HG03097 (cell line): Measurements from ENCODE around the gene SLC25A12.
"Not testable (repeated sequence)": the region's sequence is repeated elsewhere in the genome, so short reads cannot be mapped to it uniquely, and the experiment has no call there.

ENCODE experiments used
- ATAC-seq: cut with Tn5 transposase; IDR thresholded peaks from one replicate; pipeline ENCODE4 v1.9.1; 2021; ENCODE audit not compliant: unreplicated experiment, low FRiP score

SLC25A12 gene, protein sequence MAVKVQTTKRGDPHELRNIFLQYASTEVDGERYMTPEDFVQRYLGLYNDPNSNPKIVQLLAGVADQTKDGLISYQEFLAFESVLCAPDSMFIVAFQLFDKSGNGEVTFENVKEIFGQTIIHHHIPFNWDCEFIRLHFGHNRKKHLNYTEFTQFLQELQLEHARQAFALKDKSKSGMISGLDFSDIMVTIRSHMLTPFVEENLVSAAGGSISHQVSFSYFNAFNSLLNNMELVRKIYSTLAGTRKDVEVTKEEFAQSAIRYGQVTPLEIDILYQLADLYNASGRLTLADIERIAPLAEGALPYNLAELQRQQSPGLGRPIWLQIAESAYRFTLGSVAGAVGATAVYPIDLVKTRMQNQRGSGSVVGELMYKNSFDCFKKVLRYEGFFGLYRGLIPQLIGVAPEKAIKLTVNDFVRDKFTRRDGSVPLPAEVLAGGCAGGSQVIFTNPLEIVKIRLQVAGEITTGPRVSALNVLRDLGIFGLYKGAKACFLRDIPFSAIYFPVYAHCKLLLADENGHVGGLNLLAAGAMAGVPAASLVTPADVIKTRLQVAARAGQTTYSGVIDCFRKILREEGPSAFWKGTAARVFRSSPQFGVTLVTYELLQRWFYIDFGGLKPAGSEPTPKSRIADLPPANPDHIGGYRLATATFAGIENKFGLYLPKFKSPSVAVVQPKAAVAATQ

GRCh38 chr2:171893824-171894611 is at the start of gene SLC25A12:
Gene SLC25A12 (minus strand): TSS chr2:171894244. CDS start chr2:171894214, 30 bp downstream.
- ATAC-seq = peak; percentile 83

- no peak for ATAC-seq
Measured at GRCh38 chr2:171941316-171941699, 47.3 kb upstream of the SLC25A12 start.

DNA sequence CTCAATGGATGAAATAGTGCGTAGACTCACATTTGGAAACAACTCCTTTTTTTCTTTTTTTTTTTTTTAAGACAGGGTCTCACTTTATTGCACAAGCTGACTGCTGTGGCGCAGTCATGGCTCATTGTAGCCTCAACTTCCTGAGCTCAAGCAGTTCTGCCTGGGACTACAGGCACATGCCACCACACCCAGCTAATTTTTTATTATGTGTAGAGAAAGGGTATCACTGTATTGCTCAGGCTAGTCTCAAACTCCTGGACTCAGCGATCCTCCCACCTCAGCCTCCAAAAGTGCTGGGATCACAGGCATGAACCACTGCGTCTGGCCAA is 45.7 kb upstream of the SLC25A12 start:
- ATAC-seq = no peak

DNA sequence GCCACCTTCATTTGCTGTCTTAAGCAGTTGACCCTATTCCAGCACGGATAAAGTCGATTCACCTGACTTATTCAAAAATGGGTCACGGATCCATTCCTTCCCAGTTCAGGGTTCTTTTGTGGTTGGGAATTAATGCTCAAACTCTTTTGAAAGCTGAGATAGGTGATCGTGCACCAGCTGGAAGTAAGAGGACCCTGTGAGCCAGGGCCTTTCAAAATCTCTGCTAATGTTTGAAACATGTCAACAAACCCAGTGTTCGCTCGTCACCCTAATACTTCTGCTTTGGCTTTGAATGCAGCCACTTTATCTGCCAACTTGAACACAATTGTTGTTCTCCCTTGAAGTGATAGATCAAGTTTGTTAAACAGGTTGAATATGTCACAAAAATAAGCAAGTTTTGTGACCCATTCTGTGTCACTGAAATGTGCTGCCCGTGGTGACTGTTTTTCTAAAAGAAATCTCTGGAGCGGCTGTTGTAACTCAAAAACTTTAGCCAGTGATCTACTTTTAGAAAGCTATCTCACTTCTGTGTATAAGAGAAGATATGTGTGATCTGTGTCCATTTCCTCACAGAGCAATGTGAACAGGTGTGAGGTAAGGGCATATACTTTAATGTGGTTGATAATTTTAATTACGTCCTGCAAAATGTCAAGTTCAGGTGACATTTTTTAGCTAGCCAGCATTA is 45.2 kb upstream of the SLC25A12 start:
- no peak for ATAC-seq

DNA sequence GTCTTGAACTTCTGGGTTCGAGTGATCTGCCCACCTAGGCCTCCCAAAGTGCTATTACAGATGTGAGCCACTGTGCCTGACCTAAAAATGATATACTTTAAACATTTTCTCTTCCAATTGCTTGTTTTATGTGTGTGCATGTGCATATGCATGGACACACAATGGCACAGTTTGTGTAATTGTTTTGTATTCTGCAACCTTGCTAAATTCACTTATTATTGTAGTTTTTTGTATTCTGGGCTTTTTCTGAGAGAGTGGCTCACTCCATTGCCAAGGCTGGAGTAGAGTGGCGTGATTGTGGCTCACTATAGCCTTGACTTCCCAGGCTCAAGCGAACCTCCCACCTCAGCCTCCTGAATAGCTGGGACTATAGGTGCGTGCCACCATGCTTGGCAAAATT is 36.3 kb upstream of the SLC25A12 start:
- ATAC-seq = no peak

DNA sequence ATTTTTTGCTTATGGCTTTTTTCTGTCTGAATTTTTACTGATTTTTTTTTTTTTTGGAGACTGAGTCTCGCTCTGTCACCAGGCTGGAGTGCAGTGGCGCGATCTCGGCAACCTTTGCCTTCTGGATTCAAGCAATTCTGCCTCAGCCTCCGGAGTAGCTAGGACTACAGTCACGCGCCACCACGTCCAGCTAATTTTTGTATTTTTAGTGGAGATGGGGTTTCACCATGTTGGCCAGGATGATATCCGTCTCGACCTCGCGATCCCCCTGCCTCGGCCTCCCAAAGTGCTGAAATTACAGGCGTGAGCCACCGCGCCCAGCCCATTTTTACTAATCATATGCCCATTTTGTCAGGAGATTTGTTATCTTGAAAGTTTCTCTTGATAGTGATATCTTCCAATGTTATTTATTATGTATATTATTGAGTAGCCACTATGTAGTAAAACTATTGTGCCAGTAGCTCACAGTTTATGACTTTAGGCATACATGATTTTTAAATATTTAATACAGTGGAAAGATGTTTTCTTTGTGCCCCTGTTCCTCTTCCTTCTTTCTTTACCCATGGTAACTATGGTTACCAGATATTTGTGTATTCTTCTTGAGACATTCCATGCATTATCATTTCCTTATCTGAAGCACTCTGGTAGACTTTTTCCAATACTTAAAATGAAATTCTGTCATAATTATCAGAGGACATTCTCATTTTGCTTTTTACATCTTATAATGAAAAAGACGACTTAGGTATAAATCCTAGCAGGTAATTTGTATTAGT is 30.3 kb upstream of the SLC25A12 start:
- ATAC-seq = no peak

DNA sequence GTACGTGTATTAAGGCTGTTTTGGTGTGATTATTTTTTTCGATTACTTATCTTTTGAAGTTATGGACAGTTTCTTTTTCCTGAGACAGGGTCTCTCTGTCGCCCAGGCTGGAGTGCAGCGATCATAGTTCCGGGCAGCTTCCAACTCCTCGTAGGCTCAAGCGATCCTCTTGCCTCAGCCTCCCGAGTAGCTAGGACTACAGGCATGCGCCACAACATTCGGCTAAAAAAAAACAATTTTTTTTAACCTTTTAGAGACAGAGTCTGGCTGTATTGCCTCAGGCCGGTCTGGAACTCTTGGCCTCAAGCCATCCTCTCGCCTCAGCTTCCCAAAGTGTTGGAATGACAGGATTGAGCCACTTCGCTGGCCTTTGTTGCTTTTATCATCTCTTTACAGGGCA is 29.2 kb upstream of the SLC25A12 start:
- no peak for ATAC-seq

DNA sequence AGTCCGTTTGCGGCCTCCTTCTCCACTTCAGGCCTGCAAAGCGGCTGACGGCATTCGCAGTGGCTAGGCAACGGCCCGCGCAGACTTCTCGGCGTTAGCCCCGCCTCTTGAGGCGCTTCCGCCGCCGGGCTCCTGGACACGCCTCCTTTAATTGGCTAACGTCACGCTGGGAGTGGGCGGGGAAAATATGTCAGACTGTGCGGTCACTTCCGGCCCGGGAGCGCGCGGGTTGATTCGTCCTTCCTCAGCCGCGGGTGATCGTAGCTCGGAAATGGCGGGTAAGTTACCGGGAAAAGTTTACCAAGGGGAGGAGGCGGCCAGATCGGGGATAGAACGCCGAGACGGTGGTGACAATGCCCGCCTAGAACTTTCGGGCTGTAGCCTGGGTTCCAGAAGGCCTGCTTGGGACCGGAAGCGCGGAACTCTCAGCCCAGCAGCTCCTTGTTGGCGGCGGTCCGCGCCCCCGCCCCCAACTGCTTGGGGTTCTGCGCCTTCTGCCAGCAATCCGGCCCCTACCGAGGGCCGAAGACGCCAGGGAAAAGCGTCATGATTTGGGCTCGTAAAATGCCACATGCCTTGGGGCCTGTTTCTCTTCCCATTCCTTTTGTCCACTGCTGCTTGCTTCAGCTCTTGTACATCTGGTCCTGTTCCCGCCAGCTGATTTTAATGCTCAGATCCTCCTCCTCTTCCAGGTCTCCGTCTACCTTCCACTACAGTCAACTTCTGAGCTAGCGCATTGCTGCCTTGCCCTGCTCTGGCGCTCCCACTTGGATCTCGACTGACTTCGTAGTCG is 28.4 kb upstream of the SLC25A12 start, which contains the start of gene HAT1:
Gene HAT1 (plus strand): TSS at position 232 of the 793 bp plus-strand sequence. CDS start 40 bp downstream, at position 272.
- peak; percentile 93 for ATAC-seq

DNA sequence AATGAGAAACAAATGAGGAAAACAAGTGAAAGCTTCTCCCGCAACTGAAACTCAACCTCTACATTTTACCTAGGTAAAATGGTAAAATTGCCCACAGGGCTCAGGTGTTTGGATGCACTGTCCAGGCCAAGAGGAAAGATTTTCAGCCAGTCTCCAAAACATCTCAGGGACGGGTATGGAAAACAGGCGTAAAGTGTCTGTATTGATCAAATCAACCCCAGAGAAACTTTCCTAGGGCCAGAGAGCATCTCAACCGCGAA is 27.9 kb upstream of the SLC25A12 start:
- no peak for ATAC-seq

- ATAC-seq = no peak
Measured at GRCh38 chr2:171919453-171919852, 25.4 kb upstream of the SLC25A12 start.

- ATAC-seq = no peak
Measured at GRCh38 chr2:171913517-171913916, 19.5 kb upstream of the SLC25A12 start.

DNA sequence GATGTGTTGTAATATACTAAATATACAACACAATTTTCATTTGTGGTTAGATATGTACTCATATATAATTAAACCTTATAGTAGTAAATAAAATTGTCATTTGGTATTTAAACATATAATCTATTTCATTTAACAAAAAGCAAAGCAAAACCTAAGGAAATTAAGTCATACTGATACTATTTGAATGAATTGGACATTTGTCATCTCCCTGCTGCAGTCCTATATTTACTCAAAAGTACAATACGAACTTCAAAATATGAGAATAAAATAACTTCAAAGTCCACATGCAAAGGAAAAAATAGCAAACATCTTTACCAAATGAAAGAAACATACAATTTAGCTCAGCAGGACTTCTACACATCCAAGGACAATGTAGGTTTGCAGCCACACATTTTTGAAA is 16.4 kb upstream of the SLC25A12 start:
- no peak for ATAC-seq

DNA sequence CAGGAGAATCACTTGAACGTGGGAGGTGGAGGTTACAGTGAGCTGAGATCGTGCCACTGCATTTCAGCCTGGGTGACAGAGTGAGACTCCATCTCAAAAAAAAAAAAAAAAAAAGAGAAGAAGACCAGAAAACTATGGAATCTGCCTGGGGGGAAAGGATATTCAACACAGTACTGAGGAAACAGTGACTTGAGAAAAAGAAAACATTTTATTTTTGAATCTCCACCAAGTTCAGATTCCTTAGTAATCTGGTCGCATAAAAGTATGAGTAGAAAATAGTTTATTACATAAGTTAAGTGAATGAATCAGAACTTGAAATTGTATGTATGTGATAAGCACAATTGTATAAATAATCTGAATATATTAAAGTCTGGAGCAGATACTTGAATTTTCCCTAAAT is 15.2 kb upstream of the SLC25A12 start:
- ATAC-seq = no peak

- no peak for ATAC-seq
Measured at GRCh38 chr2:171908235-171908634, 14.2 kb upstream of the SLC25A12 start.

DNA sequence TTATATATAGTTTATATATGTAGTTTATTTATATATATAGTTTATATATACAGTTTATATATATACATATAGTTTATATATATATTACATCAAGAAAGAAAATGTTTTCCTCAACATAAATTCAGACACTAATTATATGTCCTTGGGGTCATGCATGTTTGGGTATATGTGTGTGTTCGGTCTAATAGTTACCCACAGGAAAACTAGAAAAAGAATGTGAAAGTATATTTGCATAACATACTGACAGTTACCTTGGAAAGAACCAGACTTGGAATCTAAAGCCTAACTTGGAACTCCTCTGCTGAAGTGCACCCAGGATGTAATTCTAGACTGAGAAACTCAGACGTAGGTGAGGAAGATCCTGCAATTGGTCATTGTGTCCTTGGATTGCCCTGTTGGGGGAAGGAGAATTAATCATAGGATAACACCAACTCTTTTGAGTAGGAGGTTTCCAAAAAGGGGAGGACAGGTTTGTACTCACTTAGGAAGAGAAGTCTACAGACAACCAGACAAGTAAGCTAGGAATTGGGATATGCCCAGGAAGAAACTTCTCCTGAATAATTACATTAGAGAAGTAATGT is 8.9 kb upstream of the SLC25A12 start:
- ATAC-seq = no peak

DNA sequence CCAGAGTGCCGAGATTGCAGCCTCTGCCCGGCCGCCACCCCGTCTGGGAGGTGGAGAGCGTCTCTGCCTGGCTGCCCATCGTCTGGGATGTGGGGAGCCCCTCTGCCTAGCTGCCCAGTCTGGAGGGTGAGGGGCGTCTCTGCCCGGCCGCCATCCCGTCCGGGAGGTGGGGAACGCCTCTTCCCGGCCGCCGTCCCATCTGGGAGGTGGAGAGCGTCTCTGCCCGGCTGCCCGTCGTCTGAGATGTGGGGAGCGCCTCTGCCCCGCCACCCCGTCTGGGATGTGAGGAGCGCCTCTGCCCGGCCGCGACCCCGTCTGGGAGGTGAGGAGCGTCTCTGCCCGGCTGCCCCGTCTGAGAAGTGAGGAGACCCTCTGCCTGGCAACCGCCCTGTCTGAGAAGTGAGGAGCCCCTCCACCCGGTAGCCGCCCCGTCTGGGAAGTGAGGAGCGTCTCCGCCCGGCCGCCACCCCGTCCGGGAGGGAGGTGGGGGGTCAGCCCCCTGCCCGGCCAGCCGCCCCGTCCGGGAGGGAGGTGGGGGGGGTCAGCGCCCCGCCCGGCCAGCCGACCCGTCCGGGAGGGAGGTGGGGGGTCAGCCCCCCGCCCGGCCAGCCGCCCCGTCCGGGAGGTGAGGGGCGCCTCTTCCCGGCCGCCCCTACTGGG is 5.7 kb upstream of the SLC25A12 start:
- not testable (repeated sequence) for ATAC-seq

DNA sequence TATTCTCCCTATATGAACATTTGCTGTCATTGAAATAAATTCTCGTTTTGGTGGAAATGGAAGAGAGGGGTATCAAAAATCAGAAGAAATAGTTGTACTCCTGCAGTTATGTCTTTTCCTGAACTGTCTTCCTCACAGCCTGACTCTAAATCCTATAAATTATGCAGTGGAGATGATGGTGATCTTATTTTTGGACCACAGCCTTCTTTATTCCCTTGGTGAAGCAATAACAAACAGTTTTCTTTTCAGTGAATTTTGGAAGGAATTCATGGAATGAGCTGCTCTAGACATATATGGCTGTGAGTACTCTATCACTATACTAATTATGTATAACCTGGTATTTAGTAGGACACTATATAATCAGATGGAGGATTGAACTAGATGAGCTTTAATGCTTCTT is 1.7 kb upstream of the SLC25A12 start:
- no peak for ATAC-seq

DNA sequence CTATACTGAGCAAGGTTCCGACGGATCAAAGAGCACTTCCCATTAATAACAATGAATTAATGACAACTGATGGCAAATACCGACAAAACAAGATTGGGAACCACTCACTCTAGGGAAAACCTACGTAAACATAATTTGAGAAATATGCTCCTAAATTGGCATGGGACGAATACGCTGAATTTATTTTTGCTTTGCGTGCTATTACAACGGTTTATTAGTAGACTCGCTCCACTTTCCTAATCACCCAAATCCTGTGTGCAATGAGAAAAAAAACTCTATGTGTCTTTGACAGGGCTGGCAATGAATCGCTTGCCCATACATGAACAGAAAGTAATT is 536 bp upstream of the SLC25A12 start:
- no peak for ATAC-seq
